ENCODE measurements around the gene IGFN1. TPM values are rescaled to one million over a fixed set of nuclear protein-coding genes. Genes with fewer than 3 reads are reported as not detected.

IGFN1 gene
- total and polyA plus RNA-seq, 2 donors (not counting 3 experiments of a cell fraction or from before 2014, with no cell fraction given), result not detected

DNA sequence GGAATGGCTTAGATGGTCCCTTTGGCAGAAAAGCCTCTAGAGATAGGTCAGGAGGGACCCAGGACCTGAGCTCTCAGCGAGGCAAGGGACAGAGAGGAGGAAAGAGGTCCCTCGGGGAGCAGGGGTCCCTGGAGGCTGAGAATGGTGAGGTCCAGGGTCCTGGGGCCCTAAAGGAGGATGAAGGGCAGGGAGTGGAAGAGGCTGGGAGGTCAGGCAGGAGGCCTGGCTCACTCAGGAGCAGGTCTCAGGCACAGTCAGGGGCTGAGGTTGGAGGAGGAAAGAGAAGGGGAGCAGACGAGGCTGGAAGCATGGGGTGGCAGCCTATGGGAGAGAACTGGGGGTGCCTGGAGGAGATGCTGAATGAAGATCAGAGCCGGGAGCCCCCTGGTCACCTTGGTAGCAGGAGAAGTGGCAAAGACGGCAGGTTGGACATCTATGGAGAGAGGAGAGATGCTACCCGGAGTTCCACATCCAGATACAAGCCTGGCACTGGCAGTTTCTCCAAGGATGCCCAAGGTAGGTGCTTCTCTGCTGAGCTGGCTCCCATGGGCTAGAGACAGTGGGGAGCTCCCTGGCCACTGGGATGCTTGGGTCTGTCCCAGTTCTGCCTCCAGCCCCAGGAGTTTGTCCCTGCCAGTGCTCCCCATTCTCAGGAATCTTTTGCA, 22.6 kb downstream of the IGFN1 start:
- FAIRE-seq (no peak), DNase-seq (ENCODE audit: low read depth, low spot score) (no peak)
- intact Hi-C loops (cut with micrococcal nuclease), result no loop called here
- Histone ChIP-seq H3K9ac (replicated peaks; ENCODE audit: extremely low read depth, insufficient read depth, low read length) (no peak overlapping the region), H3K27me3 (ENCODE audit: control insufficient read depth in 2 of 2, insufficient read depth in 2 of 2, low read length in 2 of 2) (peaks cover 0 to 6% of the 10 kb centered on the region in 2 experiments), H2AFZ (ENCODE audit: low read depth, low read length) (no peak overlapping the region), H3K36me3 (ENCODE audit: control insufficient read depth in 2 of 2, extremely low read depth in 1 of 2, insufficient read depth in 2 of 2, low read length in 2 of 2) (no peaks in the 10 kb centered on the region), H4K20me1 (replicated peaks; ENCODE audit: control insufficient read depth, extremely low read depth, insufficient read depth, low read length) (no peaks in the 10 kb centered on the region), H3K4me1 (ENCODE audit: control insufficient read depth, extremely low read depth, insufficient read depth, low read length) (no peaks in the 10 kb centered on the region), H3K9me3 (replicated peaks; ENCODE audit: control insufficient read depth, insufficient read depth, low read length) (no peaks in the 10 kb centered on the region), H3K4me3 (replicated peaks in 1 of 3; ENCODE audit: insufficient read depth in 1 of 3, low read depth in 1 of 3, low read length in 3 of 3) (no peak overlapping the region), H3K79me2 (ENCODE audit: control insufficient read depth, insufficient read depth, low read length) (no peaks in the 10 kb centered on the region), H3K9me1 (replicated peaks; ENCODE audit: control insufficient read depth, extremely low read depth, insufficient read depth, low read length) (no peaks in the 10 kb centered on the region), H3K4me2 (ENCODE audit: insufficient read depth, low read length) (no peak overlapping the region), H3K27ac (ENCODE audit: insufficient read depth, low read depth, low read length) (no peak overlapping the region)
- no peak for TF ChIP-seq EZH2 (IDR thresholded peaks at IDR 0.05; ENCODE audit: borderline replicate concordance, low read depth, low read length, severe bottlenecking)
- TF ChIP-seq POLR2A (IDR thresholded peaks at IDR 0.05; ENCODE audit: low read depth, low read length), result no peak
- no peak for TF ChIP-seq GATA2 (IDR thresholded peaks at IDR 0.05; ENCODE audit: insufficient read depth, insufficient read length, low read depth, low read length)
- no peak for TF ChIP-seq MYC (IDR thresholded peaks at IDR 0.05; ENCODE audit: low read depth, low read length)
- TF ChIP-seq, protein P1, sequence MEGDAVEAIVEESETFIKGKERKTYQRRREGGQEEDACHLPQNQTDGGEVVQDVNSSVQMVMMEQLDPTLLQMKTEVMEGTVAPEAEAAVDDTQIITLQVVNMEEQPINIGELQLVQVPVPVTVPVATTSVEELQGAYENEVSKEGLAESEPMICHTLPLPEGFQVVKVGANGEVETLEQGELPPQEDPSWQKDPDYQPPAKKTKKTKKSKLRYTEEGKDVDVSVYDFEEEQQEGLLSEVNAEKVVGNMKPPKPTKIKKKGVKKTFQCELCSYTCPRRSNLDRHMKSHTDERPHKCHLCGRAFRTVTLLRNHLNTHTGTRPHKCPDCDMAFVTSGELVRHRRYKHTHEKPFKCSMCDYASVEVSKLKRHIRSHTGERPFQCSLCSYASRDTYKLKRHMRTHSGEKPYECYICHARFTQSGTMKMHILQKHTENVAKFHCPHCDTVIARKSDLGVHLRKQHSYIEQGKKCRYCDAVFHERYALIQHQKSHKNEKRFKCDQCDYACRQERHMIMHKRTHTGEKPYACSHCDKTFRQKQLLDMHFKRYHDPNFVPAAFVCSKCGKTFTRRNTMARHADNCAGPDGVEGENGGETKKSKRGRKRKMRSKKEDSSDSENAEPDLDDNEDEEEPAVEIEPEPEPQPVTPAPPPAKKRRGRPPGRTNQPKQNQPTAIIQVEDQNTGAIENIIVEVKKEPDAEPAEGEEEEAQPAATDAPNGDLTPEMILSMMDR (IDR thresholded peaks at IDR 0.05; ENCODE audit: extremely low read depth in 1 of 2, insufficient read depth in 1 of 2, low read depth in 1 of 2, low read length in 2 of 2), result no peak
- TF ChIP-seq FOS (IDR thresholded peaks at IDR 0.05; ENCODE audit: borderline replicate concordance, insufficient read depth, low read length), result no peak
- no peak for TF ChIP-seq POLR2AphosphoS5 (IDR thresholded peaks at IDR 0.05; ENCODE audit: insufficient read depth, low read depth, low read length)
- no peak for TF ChIP-seq JUN (IDR thresholded peaks at IDR 0.05; ENCODE audit: borderline replicate concordance, insufficient read depth, insufficient read length, low read depth)
- no peak for TF ChIP-seq MAX (IDR thresholded peaks at IDR 0.05; ENCODE audit: insufficient read depth, insufficient read length)
- dilution Hi-C loops (cut with MboI; ENCODE audit: extremely low pct_ligation_motif_present, low sequenced_read_pairs), result no loop called here
- BruUV-seq (replicated peaks), result no TSS peak
- ChIA-PET CTCF (no interaction called here), POLR2A (no interaction called here)

Data from endothelial cell of umbilical vein (primary cell).